Stimulated activated CD4-positive, alpha-beta T cell treated with anti-CD3 and anti-CD28 coated beads, Interleukin-4, amount 100 ng/mL, for 48 hours (primary cell): ENCODE measurements around the gene CIDEB.

Source experiments
- DNase-seq, 2 donors: peaks; one replicate each; pipeline ENCODE4 v3.0.0-alpha.2; 2020; ENCODE audit warnings: low read depth in 2 of 2

CIDEB gene

DNA sequence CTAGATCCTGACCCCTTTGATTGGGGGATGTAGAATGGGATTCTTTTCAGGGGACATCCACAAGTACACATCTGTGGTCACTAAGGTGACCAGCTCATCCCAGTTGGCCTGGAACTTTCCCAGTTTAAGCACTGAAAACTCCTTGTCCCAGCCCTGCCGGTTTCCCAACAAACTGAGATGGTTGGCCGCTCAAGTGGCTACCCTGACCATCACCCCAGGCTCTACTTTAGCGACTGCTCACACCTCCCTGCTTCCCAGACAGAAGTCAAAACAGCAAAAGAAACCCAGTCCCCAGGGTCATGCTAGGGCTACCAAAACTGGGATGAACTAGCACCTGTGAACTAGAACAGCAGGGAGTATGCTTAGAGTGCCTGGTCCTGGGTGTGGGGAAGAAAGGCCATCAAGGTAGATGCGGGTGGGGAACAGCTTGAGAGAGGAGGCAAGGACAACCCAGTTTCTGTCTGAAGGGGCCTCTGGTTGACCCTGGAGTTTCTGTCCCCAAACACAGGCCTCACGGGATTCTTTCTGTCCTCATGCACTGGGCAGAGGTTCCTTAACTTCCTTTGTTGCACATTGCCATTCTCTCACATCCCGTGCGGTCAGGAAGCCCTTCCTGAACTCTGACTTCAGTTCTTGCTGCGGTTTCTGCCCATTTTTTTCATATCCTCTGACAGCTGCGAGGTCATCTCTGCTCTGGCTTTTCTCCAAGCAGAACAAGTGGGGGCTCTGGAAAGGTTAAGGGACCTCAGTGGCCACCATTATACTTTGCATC lies 5.1 kb upstream of the CIDEB start:
- no peak for DNase-seq

DNA sequence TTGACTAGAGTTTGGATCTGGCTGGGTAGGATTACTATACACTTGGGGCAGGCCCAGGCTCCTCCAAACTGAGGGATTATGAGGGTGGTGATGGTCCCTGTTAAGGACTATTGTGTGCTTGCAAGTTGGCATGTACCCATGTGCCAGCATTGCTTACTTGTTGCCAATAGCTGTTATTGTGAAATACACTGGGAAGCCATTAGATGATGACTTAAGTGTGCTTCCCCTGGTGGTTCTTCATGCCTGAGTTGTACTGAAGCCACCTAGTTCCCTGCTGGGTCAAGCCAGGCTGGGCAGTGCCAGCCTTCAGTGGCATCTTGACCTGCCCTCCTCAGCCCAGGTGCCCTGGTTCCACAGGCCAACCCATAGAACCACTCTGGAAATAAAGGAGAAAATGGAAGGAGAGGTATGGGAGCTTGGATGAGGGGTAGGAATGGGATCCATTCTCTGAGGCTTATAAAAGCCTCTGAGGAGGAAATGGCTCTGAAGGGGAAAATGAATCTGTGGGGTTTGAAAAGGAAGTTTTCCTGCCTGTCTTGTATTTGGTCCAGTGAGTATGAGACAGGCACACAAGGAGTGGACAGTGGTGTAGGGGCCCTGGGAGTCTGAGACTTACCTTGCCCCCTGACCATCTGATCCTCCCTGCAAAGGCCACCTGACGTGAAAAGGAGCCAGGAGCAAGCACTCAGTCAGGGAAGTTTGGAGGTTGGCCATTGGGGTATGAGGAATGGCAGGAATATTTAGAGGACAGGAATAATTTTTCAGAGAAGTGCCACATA lies 4.2 kb upstream of the CIDEB start:
- DNase-seq = no peak

DNA sequence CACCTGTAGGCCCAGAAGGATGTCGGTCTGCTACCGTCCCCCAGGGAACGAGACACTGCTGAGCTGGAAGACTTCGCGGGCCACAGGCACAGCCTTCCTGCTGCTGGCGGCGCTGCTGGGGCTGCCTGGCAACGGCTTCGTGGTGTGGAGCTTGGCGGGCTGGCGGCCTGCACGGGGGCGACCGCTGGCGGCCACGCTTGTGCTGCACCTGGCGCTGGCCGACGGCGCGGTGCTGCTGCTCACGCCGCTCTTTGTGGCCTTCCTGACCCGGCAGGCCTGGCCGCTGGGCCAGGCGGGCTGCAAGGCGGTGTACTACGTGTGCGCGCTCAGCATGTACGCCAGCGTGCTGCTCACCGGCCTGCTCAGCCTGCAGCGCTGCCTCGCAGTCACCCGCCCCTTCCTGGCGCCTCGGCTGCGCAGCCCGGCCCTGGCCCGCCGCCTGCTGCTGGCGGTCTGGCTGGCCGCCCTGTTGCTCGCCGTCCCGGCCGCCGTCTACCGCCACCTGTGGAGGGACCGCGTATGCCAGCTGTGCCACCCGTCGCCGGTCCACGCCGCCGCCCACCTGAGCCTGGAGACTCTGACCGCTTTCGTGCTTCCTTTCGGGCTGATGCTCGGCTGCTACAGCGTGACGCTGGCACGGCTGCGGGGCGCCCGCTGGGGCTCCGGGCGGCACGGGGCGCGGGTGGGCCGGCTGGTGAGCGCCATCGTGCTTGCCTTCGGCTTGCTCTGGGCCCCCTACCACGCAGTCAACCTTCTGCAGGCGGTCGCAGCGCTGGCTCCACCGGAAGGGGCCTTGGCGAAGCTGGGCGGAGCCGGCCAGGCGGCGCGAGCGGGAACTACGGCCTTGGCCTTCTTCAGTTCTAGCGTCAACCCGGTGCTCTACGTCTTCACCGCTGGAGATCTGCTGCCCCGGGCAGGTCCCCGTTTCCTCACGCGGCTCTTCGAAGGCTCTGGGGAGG lies 3.1 kb upstream of the CIDEB start, which contains the start of gene LTB4R:
Gene LTB4R, plus strand, starts transcription at position 857 of the 959 bp plus-strand sequence. CDS start 4,150 bp downstream, outside the sequence.
- peak in 1 of 2 donors; percentile 55 for DNase-seq

DNA sequence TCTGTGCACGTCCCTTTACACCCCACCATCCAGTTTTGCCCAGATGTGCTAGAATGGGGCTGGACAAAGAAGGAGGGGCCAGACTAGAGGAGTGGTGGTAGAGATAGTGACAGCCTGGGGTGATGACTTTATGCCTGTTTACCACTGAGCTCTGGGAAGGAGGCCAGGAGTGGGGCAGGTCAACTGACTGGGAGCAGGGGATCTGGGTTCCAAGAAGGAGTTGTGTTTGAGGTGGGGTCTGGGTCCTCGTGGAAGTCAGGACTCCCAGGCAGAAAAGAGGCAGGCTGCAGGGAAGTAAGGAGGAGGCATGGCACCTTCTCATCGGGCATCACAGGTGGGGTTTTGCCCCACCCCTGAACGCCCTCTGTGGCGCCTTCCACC lies 2.5 kb upstream of the CIDEB start:
- DNase-seq = no peak

DNA sequence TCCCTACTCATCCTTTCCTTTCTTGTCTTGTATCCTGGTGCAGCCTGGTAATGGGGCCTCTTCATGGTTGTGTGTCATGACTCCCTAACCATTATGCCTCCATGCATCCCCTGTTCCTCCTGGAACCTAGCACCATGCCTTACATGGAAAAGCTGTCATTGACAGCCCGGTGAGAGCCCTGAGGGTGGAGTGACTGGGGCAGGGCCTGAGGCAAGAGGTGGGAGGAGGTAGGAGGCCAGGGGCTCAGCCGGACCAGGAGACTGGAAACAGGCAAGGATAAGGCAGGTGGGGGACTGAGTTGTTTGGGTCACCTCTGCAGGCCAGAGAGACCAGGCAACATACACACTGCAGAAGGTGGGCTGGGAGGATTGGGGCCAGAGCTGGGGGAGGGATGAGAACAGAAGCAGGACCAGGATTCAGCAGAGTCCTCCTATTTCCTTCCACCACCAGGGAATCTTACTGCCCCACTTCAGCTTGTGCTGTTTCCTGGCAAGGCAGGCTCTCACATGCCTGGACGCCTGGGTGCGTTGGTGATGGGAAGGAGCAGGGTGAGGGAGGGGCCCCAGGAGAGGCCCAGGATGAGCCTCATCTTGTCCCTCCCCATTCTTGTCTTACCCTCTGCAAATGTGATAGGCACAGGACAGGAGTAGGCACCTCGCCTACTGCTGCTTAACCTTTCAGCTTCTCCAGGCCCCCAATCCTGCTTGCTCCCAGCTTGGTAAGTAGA lies 1.9 kb upstream of the CIDEB start, which contains the start of gene LTB4R2:
Gene LTB4R2, plus strand, starts transcription at position 603 of the 727 bp plus-strand sequence. CDS start 525 bp downstream, outside the sequence.
- no peak for DNase-seq

DNA sequence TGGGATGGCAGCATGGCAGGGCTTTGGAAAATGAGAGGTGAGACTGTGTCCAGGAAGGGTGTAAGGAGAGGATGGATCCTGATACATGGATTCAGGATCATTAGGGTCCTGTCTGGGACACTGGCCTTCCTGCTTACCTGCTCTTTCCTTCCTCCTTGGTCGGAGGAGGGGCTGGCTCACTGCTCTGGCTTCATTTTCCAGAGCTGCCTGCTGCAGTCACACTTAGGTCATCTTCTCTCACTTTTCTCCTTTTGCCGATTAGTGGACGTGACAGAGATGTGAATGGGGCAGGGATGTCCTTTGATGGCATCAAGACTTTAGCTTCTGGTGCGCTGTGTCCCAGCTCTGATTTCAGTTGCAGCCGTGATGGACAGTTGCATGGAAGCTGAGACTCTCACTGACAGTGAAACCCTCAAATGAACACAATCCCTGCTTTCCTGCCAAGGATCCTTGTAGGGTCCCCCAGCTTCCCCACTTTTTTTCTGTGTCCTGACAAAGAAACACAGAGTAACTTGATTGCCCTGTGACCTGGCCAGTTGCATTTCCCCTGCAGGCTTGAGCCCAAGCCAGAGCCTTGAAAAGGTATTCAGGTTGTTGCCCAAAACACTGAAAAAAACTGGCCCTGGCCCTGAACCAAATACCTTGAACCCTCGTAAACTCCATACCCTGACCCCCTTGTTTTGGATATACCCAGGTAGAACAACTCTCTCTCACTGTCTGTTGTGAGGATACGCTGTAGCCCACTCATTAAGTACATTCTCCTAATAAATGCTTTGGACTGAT lies 756 bp upstream of the CIDEB start:
- DNase-seq = no peak

DNA sequence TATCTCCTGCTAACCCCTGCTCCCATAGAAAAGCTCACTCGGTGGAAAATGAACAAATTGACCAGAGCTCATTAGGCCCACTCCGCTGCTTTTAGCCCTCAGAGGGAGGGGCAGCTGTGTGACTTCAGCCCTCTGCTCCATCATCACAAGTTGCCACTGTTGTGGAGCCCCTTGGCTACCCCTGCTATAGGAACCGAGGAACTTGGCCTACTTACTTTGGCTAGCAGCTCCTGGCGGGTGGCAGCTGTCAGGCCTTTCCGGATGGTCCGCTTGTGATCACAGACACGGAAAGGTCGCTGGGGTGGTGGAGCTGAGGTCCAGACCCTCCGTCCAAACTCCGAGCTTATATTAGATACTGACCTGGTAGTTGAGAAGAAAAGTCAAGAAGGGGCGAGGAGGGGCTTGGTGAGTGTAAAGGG lies 612 bp downstream of the CIDEB start:
- no peak for DNase-seq

DNA sequence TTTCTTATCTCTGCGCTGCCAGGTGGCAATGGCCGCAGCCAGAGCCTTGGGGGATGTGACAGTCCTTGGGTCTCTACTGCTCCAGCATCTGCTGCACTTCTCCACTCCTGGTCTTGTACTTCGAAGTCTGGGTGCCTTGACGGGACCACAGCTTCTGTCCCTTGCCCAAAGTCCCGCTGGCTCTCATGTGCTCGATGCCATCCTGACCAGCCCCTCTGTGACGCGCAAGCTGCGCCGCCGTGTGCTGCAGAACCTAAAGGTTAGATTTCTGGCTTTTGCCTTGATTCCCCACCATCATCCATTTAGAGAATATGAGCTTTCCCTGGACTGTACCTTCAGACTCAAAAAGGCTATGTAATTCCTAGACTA lies 3.8 kb downstream of the CIDEB start:
- DNase-seq = no peak

DNA sequence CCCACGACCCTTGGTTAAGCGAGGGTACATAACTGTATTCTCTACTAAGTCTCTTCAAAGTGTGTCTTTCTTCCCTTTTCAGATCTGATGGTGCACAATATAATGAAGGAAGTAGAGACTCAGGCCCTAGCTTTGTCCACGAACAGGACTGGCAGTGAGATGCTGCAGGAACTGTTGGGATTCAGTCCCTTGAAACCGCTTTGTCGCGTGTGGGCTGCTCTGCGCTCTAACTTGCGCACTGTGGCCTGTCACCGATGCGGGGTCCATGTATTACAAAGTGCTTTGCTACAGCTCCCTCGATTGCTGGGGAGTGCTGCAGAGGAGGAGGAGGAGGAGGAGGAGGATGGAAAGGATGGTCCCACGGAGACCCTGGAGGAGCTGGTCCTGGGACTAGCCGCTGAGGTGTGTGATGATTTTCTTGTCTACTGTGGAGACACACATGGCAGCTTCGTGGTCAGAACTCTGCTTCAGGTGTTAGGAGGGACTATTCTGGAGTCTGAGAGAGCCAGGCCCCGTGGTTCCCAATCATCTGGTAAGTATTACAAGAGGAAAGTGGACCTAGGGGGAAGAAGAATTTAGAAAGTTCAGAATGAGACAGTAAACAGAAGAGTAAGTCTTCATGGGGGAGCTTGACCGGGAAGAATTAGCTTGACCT lies 7.3 kb downstream of the CIDEB start:
- DNase-seq = no peak

DNA sequence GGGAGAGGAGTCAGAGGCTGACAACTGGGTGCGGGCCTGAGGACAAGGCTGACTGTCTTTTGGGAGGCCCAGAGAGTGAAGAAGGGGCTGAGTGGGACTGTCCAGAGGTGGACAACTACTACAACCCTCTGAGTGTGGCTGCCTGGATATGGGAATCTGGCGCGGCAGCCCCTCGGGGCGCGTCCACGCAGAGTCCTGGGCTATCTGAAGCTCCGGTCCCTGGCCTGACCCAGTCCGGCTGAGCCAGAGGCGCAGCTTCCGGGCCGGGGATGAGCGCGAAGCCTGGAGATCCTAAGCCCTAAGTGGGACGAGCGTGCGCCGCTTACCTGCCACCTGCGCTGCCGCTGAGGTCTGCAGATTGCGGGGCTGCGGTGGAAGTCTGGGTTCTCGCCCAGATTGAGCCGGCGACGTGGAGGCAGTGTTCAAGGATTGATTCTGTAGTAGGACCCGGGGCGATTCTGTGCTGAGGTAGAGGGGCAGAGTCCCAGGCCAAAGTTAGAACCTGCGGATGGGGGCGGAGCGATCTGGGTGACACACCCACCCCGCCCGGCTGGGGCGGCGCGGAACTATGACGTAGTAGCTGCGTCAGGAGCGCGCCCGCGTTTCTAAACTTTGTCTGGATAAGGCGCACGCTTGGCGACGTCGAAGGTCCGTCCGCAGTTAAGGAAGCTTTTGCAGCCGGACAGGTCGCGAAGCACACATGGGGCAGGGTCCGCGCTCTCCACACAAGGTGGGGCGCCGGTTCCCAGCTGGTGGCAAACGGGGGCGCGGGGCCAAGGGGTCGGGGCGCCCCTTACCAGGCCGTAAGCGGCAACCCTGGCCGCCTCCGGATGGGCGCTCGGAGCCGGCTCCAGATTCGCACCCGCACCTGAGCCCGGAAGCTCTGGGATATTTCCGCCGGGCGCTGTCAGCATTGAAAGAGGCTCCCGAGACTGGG lies 8.3 kb downstream of the CIDEB start, which contains the start of the genes DHRS1 and NOP9:
Gene DHRS1, minus strand, starts transcription at position 526 of the 937 bp plus-strand sequence. CDS start 674 bp downstream, outside the sequence.
Gene NOP9, plus strand, starts transcription at position 596 of the 937 bp plus-strand sequence. Its CDS starts 105 bp downstream, at position 701.
- peak; percentile 88 to 94 for DNase-seq

DNA sequence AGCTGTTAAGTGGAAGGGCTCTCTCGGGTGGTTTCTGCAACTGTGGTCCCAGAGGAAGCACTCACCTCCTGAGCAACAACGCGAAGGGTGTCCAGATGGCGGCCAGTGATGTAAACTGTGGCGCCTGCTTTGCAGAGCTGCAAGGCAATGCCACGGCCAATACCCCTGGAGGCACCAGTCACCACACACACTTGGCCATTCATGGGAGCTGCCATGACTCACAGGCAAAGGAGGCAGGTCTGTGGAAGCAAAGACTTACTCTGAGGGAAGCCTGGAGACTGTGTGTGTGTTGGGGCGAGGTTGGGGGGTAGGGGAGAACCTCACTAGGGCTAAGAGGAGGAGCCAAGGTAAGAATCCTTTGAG lies 8.9 kb downstream of the CIDEB start:
- DNase-seq = no peak

DNA sequence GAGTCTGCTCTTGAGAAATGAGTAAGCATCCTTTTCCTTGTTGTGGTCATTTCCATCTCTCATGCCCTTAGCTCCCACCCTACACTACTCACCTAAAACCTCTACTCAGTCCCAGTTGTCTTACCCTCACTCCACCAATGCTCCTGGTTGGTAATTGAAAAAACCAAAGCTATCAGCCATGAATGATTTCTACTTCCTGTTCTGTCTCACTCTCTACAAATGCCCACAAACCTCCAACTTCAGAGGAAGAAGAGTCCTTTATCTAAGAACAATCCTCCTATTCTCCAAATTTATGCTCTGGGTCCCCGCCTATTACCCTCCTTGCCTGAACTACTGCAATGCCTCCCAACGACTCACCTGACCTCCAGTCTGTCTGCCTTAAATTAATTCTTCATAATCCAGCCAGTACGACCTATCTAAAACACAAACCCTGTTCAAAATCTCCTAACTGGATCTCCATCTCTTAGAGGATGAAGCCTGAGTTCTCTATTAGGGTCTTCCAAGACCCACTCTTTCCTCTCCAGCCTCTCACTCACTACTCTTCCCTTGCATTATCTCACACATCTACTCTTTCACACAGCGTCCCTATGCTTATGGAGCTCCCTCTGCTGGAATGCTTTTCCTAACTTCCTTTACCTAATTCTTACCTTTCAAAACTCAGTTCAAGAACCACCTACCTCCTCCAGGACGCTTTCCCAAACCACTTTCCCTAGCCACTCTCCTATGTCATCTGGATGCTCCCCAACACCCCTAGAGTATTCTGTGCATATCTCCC lies 10.4 kb downstream of the CIDEB start:
- DNase-seq = no peak

DNA sequence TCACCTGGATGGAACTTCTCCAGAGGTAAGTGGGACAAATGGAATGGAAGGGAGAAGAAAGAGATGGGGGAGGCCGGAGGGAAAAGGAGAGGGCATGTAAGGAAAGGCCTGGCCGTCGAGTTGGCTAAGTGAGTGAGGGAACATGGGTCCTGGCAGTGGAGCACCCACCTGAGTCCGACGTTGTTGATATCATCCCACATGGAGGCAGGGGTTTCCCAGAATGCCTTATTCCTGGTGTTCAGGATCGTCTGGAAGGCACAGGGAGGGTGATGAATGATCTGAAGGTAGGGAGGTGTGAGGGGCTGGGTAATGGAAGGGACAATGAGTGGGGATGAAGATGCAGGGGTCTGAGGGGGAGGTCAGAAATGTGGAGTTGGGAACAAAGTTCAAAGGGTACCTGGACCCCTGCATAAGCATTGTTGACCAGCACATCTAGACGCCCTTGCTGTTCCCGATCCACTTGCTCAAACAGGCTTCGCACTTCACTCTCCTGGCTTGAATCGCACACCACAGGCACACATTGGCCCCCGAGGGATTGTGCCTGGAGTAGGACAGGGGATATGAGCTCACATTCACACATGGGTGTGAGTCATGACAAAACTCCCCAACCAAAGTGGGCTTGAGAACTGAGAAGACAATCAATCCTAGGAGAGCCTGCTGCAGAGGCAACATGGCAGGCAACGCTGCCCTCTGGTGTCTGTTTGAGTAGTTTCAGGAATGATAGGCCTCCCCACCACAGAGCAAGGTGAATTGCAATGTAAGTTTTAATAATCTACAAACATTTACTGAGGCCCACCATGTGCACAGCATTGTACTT lies 11.2 kb downstream of the CIDEB start:
- peak; percentile 52 to 66 for DNase-seq

DNA sequence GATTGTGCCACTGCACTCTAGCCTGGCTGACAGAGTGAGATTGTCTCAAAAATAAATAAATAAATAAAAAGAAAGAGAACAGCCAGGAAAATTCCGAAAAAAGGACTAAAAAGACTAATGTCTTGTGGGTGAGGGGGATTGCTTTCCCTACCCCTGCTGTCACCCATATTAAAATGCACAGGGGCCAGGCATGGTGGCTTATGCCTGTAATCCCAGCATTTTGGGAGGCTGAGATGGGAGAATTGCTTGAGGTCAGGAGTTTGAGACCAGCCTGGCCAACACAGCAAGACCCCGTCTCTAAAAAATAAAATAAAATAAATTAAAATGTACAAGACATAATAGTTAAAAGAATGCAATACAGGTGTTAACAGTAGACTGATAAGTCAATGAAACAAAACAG lies 14.3 kb downstream of the CIDEB start:
- no peak for DNase-seq

DNA sequence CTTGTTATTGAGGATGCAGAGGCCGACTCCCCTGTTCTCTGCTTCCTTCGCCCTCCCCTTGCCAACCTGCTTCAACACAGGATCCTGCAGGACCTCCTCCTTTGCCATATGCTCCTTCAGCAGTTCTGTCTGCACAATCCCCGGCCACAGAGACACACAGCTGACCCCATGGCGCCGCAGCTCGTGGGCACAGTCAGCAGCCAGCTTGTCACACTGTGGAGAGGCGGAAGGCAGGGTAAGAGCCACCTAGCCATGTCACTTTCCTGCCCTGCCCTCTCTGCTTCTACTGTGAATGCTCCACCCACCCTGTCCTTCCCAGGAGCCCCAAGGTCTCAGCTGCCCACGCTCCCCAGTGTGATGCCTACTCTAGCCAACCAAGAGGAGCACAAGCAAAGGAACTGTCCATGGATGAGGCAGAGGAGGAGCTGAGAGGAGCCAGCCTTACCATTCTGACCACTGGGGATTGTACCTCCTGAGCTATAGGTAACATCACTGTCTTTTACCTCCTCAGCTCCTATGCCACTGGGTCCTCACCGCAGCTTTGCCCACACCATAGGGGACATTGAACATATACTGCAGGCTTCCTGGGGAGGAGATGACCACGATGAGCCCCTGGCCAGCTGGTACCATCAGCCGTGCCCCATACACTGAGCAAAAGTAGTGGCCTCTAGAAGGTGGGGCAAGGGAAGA lies 15.5 kb downstream of the CIDEB start:
- no peak for DNase-seq

DNA sequence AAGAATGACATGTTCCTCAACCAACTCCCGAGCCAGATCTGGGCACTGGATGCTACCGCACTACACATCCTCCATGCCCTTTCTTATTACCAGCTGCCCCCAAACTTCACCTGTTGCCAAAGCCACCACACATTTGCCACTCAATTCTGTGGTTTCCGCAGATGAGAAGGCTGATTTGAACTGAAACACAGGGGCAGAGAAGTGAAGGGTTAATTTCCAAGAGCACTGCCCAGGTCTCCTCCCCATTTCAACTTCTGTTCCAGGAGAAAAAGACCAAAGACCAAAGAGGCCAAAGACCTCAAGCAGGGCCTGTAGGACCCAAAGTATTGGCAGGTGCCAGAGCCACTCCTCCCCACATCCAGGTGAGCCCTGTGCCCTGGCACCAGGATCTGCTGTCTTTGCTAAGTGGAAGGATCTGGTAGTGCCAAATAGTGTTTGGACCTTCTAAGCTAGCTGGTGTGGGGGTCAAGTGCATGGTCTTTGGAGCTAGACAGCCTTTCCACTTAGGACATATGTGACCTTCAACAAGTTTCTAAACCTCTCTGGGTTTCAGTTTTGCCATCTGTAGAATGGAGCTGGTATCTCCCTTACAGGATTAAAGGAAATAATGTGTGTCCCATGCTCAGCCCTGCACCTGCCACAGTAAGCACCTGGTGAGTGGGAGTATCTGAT lies 16.2 kb downstream of the CIDEB start:
- DNase-seq = no peak
